Progenitor cell of endocrine pancreas (in vitro differentiated cells): ENCODE measurements around the gene FAF1. TPM values are rescaled to one million over a fixed set of nuclear protein-coding genes. Genes with fewer than 3 reads are reported as not detected.

Experiments used
- DNase-seq: peaks from one replicate; pipeline ENCODE4 v3.0.0; 2021; ENCODE audit warnings: low spot score; ENCODE audit not compliant: unreplicated experiment
- H3K27ac Mint-ChIP-seq: 2 replicates; pipeline ENCODE4 v1.8.0; 2021; ENCODE audit warnings: mild to moderate bottlenecking, moderate library complexity, mixed read lengths
- H3K27me3 Mint-ChIP-seq: 2 replicates; pipeline ENCODE4 v1.8.0; 2021; ENCODE audit warnings: mixed read lengths
- H3K36me3 Mint-ChIP-seq: 2 replicates; pipeline ENCODE4 v1.8.0; 2022; ENCODE audit warnings: mixed read lengths; ENCODE audit not compliant: insufficient read depth
- H3K4me1 Mint-ChIP-seq: 2 replicates; pipeline ENCODE4 v1.8.0; 2021; ENCODE audit warnings: low read depth, mixed read lengths
- H3K4me3 Mint-ChIP-seq: 2 replicates; pipeline ENCODE4 v1.8.0; 2021; ENCODE audit warnings: low read depth, mild to moderate bottlenecking, moderate library complexity, mixed read lengths
- H3K9me3 Mint-ChIP-seq: 2 replicates; pipeline ENCODE4 v1.8.0; 2021; ENCODE audit warnings: low read depth, mixed read lengths
- total RNA-seq: library from RNA; stranded (reverse); gene quantifications from 2 replicates; pipeline ENCODE4 v1.2.1, GENCODE V29; 2021
- TF ChIP-seq, protein P1 (sequence below): fragments of 200-600 bp; sonication (generic); IDR thresholded peaks from one replicate; pipeline ENCODE4 v1.5.0; 2021; ENCODE audit warnings: antibody characterized with exemption, mild to moderate bottlenecking; ENCODE audit not compliant: unreplicated experiment

FAF1 gene
- total RNA-seq, 1 donor from 2014 or later = 49.0 TPM

DNA sequence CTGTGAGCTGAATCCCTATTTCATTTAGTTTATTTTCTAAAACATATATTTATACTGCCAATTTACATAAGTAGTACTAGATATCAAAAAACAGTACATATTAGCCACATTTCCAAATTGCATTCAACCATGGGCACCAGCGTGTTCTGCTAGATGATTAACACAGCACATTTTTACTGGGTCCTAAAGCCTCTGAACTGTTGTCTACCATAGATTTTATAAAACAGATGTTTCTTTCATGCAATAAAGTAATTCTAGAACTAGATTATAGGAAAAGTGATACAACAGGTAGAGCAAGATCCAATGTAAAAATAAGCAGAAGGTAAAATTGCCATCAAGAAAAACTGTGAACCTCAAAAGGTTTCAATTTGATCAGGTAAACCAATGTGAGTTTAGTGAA lies 108.6 kb downstream of the FAF1 start:
- DNase-seq = no peak
- Mint-ChIP-seq H3K4me1 (peaks cover 5% of the 10 kb centered on the region), H3K27ac (no peak overlapping the region)

DNA sequence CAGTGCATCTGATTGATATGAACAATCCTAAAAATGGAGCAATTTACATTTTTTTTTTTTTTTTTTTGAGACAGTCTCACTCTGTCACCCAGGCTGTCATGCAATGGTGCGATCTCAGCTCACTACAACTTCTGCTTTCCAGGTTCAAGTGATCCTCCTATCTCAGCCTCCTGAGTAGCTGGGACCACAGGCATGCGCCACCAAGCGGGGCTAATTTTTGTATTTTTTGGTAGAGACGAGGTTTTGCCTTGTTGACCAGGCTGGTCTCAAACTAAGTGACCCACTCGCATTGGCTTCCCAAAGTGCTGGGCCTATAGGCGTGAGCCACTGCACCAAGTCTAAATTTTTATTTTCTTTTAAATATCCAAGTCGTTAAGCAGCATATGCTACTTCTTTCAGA lies 109.0 kb downstream of the FAF1 start:
- TF ChIP-seq, protein P1, sequence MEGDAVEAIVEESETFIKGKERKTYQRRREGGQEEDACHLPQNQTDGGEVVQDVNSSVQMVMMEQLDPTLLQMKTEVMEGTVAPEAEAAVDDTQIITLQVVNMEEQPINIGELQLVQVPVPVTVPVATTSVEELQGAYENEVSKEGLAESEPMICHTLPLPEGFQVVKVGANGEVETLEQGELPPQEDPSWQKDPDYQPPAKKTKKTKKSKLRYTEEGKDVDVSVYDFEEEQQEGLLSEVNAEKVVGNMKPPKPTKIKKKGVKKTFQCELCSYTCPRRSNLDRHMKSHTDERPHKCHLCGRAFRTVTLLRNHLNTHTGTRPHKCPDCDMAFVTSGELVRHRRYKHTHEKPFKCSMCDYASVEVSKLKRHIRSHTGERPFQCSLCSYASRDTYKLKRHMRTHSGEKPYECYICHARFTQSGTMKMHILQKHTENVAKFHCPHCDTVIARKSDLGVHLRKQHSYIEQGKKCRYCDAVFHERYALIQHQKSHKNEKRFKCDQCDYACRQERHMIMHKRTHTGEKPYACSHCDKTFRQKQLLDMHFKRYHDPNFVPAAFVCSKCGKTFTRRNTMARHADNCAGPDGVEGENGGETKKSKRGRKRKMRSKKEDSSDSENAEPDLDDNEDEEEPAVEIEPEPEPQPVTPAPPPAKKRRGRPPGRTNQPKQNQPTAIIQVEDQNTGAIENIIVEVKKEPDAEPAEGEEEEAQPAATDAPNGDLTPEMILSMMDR = no peak
- no peak overlapping the region for H3K27ac Mint-ChIP-seq
- peaks cover 5% of the 10 kb centered on the region for H3K4me1 Mint-ChIP-seq
- H3K27me3 Mint-ChIP-seq = no peaks in the 10 kb centered on the region
- DNase-seq = no peak
- H3K9me3 Mint-ChIP-seq = peaks cover 8% of the 10 kb centered on the region
- H3K4me3 Mint-ChIP-seq = no peak overlapping the region
- H3K36me3 Mint-ChIP-seq = peaks cover 4% of the 10 kb centered on the region

More for the DNA sequence above, 108.6 kb downstream of the FAF1 start:
- Mint-ChIP-seq H3K27me3 (no peaks in the 10 kb centered on the region), H3K9me3 (peaks cover 8% of the 10 kb centered on the region), H3K36me3 (peaks cover 4% of the 10 kb centered on the region), H3K4me3 (no peak overlapping the region)
- TF ChIP-seq, protein P1 = no peak

DNA sequence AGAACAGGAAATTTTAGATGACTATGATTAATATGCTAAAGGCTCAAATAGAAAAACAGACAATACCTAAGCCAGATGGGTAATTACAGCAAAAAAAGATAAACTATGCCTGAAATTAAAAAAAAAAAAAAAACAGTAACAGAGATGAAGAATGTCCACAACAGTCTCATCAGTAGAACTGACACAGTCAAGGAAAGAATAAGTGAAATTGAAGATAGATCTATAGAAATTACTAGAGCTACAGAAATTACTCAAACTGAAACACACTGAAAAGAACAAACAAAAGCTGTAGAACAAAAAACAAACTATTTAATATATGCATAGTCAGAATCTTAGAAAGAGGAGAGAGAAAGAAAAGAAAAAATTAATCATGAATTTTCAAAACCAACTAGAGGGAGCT lies 112.8 kb downstream of the FAF1 start:
- H3K27ac Mint-ChIP-seq = no peak overlapping the region
- no peak for DNase-seq
- peaks cover 6% of the 10 kb centered on the region for H3K4me1 Mint-ChIP-seq
- H3K27me3 Mint-ChIP-seq = no peaks in the 10 kb centered on the region
- peaks cover 8% of the 10 kb centered on the region for H3K9me3 Mint-ChIP-seq
- H3K4me3 Mint-ChIP-seq = no peak overlapping the region
- peaks cover 4% of the 10 kb centered on the region for H3K36me3 Mint-ChIP-seq
- TF ChIP-seq, protein P1 = no peak

DNA sequence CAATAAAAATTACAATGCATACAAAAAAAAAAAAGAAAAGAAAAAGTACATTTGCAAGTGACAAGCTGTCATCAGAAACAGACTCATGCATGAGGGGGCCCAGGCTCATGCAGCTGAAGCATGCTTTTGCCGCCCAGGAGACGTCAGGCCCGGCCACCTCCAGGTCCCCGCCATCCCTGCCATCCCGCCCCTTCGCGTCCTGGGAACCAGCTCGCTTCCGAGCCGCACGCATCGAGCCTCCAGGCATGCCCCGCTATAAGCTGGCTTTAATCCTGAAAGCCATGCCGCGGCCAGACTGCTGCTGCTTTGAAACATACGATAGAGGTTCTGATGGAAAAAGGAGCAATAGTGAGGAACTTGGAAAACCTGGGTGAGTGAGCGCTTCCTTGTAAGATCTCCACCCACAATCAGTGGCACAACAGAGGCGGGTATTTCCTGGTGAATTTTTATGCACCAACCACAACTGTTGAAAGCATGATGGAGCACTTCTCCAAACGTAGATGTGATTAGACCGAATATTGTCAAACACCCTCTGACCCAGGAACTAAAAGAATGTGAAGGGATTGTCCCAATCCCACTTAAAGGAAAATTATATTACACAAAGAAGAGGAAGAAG lies 113.7 kb downstream of the FAF1 start:
- no peaks in the 10 kb centered on the region for H3K27me3 Mint-ChIP-seq
- H3K27ac Mint-ChIP-seq = no peak overlapping the region
- TF ChIP-seq, protein P1 = no peak
- H3K4me1 Mint-ChIP-seq = peaks cover 3% of the 10 kb centered on the region
- no peak overlapping the region for H3K4me3 Mint-ChIP-seq
- peaks cover 4% of the 10 kb centered on the region for H3K36me3 Mint-ChIP-seq
- no peak for DNase-seq
- peaks cover 8% of the 10 kb centered on the region for H3K9me3 Mint-ChIP-seq

DNA sequence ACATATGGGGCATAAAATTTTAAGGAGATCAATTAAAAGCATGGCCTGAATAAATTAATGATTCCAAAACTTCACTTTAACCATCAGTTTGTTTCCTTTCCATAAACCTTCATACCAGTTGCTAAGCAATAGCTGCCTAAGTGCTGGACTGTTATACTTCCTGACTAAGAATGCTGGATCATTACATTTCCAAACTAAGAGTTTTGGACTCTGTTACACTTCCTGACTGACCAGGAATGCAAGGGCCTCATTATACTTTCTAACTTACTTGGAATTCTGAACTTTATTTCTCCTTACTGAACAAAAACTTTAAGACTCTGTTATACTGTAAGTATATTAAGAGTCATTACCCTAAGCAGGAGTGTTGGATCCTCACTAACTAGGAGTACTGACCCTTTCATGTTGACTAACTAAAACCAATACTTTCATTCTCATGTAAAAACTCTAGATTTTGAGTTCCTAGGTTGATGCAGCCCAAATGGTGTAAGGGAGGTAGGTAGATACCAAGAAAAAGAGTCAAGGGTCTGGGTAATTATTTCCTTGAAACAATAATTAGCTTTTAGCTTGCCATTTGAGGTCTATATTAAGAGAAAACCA lies 118.2 kb downstream of the FAF1 start:
- H3K9me3 Mint-ChIP-seq = no peaks in the 10 kb centered on the region
- TF ChIP-seq, protein P1 = no peak
- no peak overlapping the region for H3K4me3 Mint-ChIP-seq
- no peak for DNase-seq
- no peak overlapping the region for H3K27ac Mint-ChIP-seq
- peaks cover 3% of the 10 kb centered on the region for H3K4me1 Mint-ChIP-seq
- H3K27me3 Mint-ChIP-seq = no peaks in the 10 kb centered on the region
- H3K36me3 Mint-ChIP-seq = no peaks in the 10 kb centered on the region
